H9 (cell line): ENCODE results near the gene SMIM14. TPM values are rescaled to one million over a fixed set of nuclear protein-coding genes. Genes with fewer than 3 reads are reported as not detected.
A peak's percentile ranks its signal among the peaks of the same experiment; 100 is the strongest.

ENCODE experiments used
- DNase-seq: peaks from one replicate; pipeline ENCODE4 v3.0.0-alpha.2; 2017
- H2AFZ ChIP-seq: one replicate; pipeline ENCODE4 v1.6.1; 2013; ENCODE audit warnings: mild to moderate bottlenecking, low read length, control low read depth, moderate library complexity
- H2AK5ac ChIP-seq: 2 replicates; pipeline ENCODE4 v1.6.1; 2013; ENCODE audit warnings: low read length, control low read depth, mixed read lengths; ENCODE audit not compliant: insufficient read length
- H2BK120ac ChIP-seq: one replicate; pipeline ENCODE4 v1.6.1; 2013; ENCODE audit warnings: low read depth, mild to moderate bottlenecking, low read length, control low read depth, inconsistent platforms; ENCODE audit not compliant: poor library complexity, severe bottlenecking
- H2BK12ac ChIP-seq: 2 replicates; pipeline ENCODE4 v1.6.1; 2013; ENCODE audit warnings: low read length, control low read depth, mixed read lengths, low read depth; ENCODE audit not compliant: insufficient read length
- H2BK15ac ChIP-seq: 2 replicates; pipeline ENCODE4 v1.6.1; 2013; ENCODE audit warnings: low read depth, low read length, control low read depth
- H2BK20ac ChIP-seq: one replicate; pipeline ENCODE4 v1.6.1; 2013; ENCODE audit warnings: low read depth, mild to moderate bottlenecking, low read length, control low read depth, inconsistent platforms; ENCODE audit not compliant: poor library complexity, severe bottlenecking
- H2BK5ac ChIP-seq: 2 replicates; pipeline ENCODE4 v1.6.1; 2013; ENCODE audit warnings: low read length, control low read depth, mixed read lengths; ENCODE audit not compliant: insufficient read length
- H3K14ac ChIP-seq: 2 replicates; pipeline ENCODE4 v1.6.1; 2013; ENCODE audit warnings: low read length, control low read depth; ENCODE audit not compliant: insufficient read depth
- H3K18ac ChIP-seq: 2 replicates; pipeline ENCODE4 v1.6.1; 2013; ENCODE audit warnings: low read depth, mild to moderate bottlenecking, mixed read lengths, low read length, control low read depth; ENCODE audit not compliant: insufficient read length
- H3K23ac ChIP-seq: 2 replicates; pipeline ENCODE4 v1.6.1; 2013; ENCODE audit warnings: low read length, control low read depth, mixed read lengths, low read depth; ENCODE audit not compliant: insufficient read length
- H3K23me2 ChIP-seq: 2 replicates; pipeline ENCODE4 v1.6.1; 2013; ENCODE audit warnings: low read depth, mild to moderate bottlenecking, mixed read lengths, low read length, control low read depth; ENCODE audit not compliant: insufficient read length, poor library complexity, severe bottlenecking
- H3K27ac ChIP-seq: 2 replicates; pipeline ENCODE4 v1.5.1; 2013; ENCODE audit warnings: low read length, control low read depth, mixed read lengths, low read depth; ENCODE audit not compliant: insufficient read length
- H3K27me3 ChIP-seq: 2 replicates; pipeline ENCODE4 v1.6.1; 2013; ENCODE audit warnings: low read length, control low read depth, inconsistent platforms; ENCODE audit not compliant: insufficient read depth
- H3K4ac ChIP-seq: 2 replicates; pipeline ENCODE4 v1.6.1; 2013; ENCODE audit warnings: low read depth, mild to moderate bottlenecking, control low read depth, inconsistent platforms, low read length, moderate library complexity
- H3K4me1 ChIP-seq: 2 replicates; pipeline ENCODE4 v1.6.1; 2013; ENCODE audit warnings: low read length, control low read depth, inconsistent platforms; ENCODE audit not compliant: insufficient read depth
- H3K4me2 ChIP-seq: 2 replicates; pipeline ENCODE4 v1.6.1; 2013; ENCODE audit warnings: low read length, control low read depth, mixed read lengths; ENCODE audit not compliant: insufficient read length, insufficient read depth
- H3K56ac ChIP-seq: 2 replicates; pipeline ENCODE4 v1.6.1; 2013; ENCODE audit warnings: low read depth, mild to moderate bottlenecking, mixed read lengths, low read length, control low read depth; ENCODE audit not compliant: insufficient read length
- H3K79me1 ChIP-seq: 2 replicates; pipeline ENCODE4 v1.6.1; 2013; ENCODE audit warnings: low read depth, mild to moderate bottlenecking, moderate library complexity, low read length, control low read depth, inconsistent platforms; ENCODE audit not compliant: insufficient read depth, poor library complexity, severe bottlenecking
- H3K79me2 ChIP-seq: 2 replicates; pipeline ENCODE4 v1.6.1; 2013; ENCODE audit warnings: low read length, control low read depth, inconsistent platforms; ENCODE audit not compliant: insufficient read depth
- H3K9ac ChIP-seq: 2 replicates; pipeline ENCODE4 v1.6.1; 2013; ENCODE audit warnings: low read length, control low read depth, mixed read lengths; ENCODE audit not compliant: insufficient read length; ENCODE audit errors: extremely low read depth
- H3K9me3 ChIP-seq: one replicate; pipeline ENCODE4 v1.6.1; 2013; ENCODE audit warnings: low read depth, low read length, inconsistent platforms; ENCODE audit not compliant: control insufficient read depth
- H3T11ph ChIP-seq: one replicate; pipeline ENCODE4 v1.6.1; 2013; ENCODE audit warnings: mild to moderate bottlenecking, low read length, control low read depth, inconsistent platforms
- H4K20me1 ChIP-seq: one replicate; pipeline ENCODE4 v1.6.1; 2013; ENCODE audit not compliant: control insufficient read depth, insufficient read length, insufficient read depth
- H4K5ac ChIP-seq: 2 replicates; pipeline ENCODE4 v1.6.1; 2013; ENCODE audit warnings: low read depth, mild to moderate bottlenecking, mixed read lengths, low read length, control low read depth; ENCODE audit not compliant: insufficient read length
- H4K8ac ChIP-seq: replicated peaks from 2 replicates; pipeline ENCODE4 v1.6.1; 2013; ENCODE audit warnings: low read length, control low read depth, mixed read lengths, low read depth; ENCODE audit not compliant: insufficient read length
- H4K91ac ChIP-seq: 2 replicates; pipeline ENCODE4 v1.6.1; 2013; ENCODE audit warnings: low read depth, mild to moderate bottlenecking, moderate library complexity, mixed read lengths, low read length, control low read depth; ENCODE audit not compliant: insufficient read length
- H3K27ac Mint-ChIP-seq, 3 experiments: 2 replicates in 2 of 3; 3 replicates in 1 of 3; pipeline ENCODE4 v1.8.0; 2020 to 2021; ENCODE audit warnings: mixed read lengths in 3 of 3, mild to moderate bottlenecking in 1 of 3, moderate library complexity in 1 of 3
- H3K27me3 Mint-ChIP-seq: 2 replicates; pipeline ENCODE4 v1.8.0; 2021; ENCODE audit warnings: low read depth, mild to moderate bottlenecking, moderate library complexity, mixed read lengths
- H3K36me3 Mint-ChIP-seq, 3 experiments: 2 replicates in 2 of 3; 3 replicates in 1 of 3; pipeline ENCODE4 v1.8.0; 2020 to 2021; ENCODE audit warnings: low read depth in 3 of 3, mixed read lengths in 3 of 3; ENCODE audit not compliant: insufficient read depth in 1 of 3
- H3K4me1 Mint-ChIP-seq, 2 experiments: 2 replicates each; pipeline ENCODE4 v1.8.0; 2020; ENCODE audit warnings: mixed read lengths in 2 of 2
- H3K4me3 Mint-ChIP-seq, 2 experiments: 2 replicates in 1 of 2; 3 replicates in 1 of 2; pipeline ENCODE4 v1.8.0; 2020 to 2021; ENCODE audit warnings: mild to moderate bottlenecking in 2 of 2, mixed read lengths in 2 of 2, moderate library complexity in 1 of 2
- H3K9me3 Mint-ChIP-seq, 2 experiments: 2 replicates in 1 of 2; 3 replicates in 1 of 2; pipeline ENCODE4 v1.8.0; 2020; ENCODE audit warnings: mild to moderate bottlenecking in 2 of 2, mixed read lengths in 2 of 2, moderate library complexity in 1 of 2
- WGBS: extraction: QIAGEN DNeasy Blood & Tissue Kit; methylation state at CpG from one replicate; pipeline ENCODE4 v1.1.7; 2013; ENCODE audit warnings: missing lambda C conversion rate, low lambda C conversion rate, mixed read lengths; ENCODE audit not compliant: insufficient read length; ENCODE audit errors: extremely low coverage; 5-methylcytosine and 5-hydroxymethylcytosine counted together
- total RNA-seq: library from RNA; stranded (reverse); gene quantifications from 2 replicates; pipeline ENCODE4 v1.2.1, GENCODE V29; 2021
- TF ChIP-seq, protein P1 (sequence below): fragments of 200-600 bp; sonication (generic); conservative IDR thresholded peaks from 3 replicates; pipeline ENCODE4 v1.8.0; 2021; ENCODE audit warnings: antibody characterized with exemption, mild to moderate bottlenecking

Gene SMIM14
- total RNA-seq, 1 experiment from 2014 or later, result 19.4 TPM

DNA sequence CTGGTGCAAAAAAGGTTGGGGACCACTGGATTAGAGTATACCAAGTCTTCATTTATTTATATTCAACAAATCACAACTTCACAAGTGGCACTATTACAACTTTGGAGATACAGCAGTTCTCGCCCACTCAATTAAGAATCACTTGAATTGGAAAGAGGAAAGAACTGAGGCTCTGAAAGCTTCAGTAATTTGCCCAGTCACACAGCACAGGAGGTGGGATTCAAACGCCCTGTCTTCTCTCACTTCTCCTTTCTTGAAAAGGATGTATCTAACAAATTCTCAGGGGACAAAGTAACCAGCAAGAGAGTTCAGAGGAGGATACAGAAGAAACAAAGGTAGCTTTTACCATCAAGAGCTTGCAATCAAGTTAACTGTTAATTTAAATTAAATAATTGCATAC lies 12.4 kb downstream of the SMIM14 start:
- no peak overlapping the region for H4K91ac ChIP-seq
- H3K9me3 ChIP-seq, result no peaks in the 10 kb centered on the region
- peak overlapping the region; percentile 48 to 85 (median 51); a peak in 3 of 7 replicates for H3K27ac Mint-ChIP-seq
- no peak overlapping the region for H3T11ph ChIP-seq
- no peak overlapping the region for H3K27ac ChIP-seq
- no peak overlapping the region for H2BK20ac ChIP-seq
- no peak overlapping the region for H2BK5ac ChIP-seq
- no peak overlapping the region for H2BK15ac ChIP-seq
- H3K79me1 ChIP-seq, result peaks cover 5% of the 10 kb centered on the region
- no peaks in the 10 kb centered on the region; the same call in 1 of the 2 replicates for H3K4me1 ChIP-seq
- no peak overlapping the region for H2AFZ ChIP-seq
- H3K4me1 Mint-ChIP-seq, result peaks cover 13% of the 10 kb centered on the region in 2 experiments
- H3K4ac ChIP-seq, result no peak overlapping the region
- TF ChIP-seq, protein P1, sequence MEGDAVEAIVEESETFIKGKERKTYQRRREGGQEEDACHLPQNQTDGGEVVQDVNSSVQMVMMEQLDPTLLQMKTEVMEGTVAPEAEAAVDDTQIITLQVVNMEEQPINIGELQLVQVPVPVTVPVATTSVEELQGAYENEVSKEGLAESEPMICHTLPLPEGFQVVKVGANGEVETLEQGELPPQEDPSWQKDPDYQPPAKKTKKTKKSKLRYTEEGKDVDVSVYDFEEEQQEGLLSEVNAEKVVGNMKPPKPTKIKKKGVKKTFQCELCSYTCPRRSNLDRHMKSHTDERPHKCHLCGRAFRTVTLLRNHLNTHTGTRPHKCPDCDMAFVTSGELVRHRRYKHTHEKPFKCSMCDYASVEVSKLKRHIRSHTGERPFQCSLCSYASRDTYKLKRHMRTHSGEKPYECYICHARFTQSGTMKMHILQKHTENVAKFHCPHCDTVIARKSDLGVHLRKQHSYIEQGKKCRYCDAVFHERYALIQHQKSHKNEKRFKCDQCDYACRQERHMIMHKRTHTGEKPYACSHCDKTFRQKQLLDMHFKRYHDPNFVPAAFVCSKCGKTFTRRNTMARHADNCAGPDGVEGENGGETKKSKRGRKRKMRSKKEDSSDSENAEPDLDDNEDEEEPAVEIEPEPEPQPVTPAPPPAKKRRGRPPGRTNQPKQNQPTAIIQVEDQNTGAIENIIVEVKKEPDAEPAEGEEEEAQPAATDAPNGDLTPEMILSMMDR, result no peak
- no peak overlapping the region for H2BK12ac ChIP-seq
- no peaks in the 10 kb centered on the region for H4K20me1 ChIP-seq
- H3K23me2 ChIP-seq, result no peaks in the 10 kb centered on the region
- H3K9me3 Mint-ChIP-seq, result no peaks in the 10 kb centered on the region
- WGBS, result no CpG with 5 or more reads among the region's 2 CpGs
- no peak overlapping the region for H3K18ac ChIP-seq
- no peak for DNase-seq
- no peak overlapping the region for H3K4me2 ChIP-seq
- H3K79me2 ChIP-seq, result no peaks in the 10 kb centered on the region
- no peak overlapping the region for H4K5ac ChIP-seq
- H3K56ac ChIP-seq, result no peak overlapping the region
- no peak overlapping the region for H3K23ac ChIP-seq
- no peak overlapping the region for H3K4me3 Mint-ChIP-seq
- no peaks in the 10 kb centered on the region for H3K27me3 ChIP-seq
- no peak overlapping the region for H4K8ac ChIP-seq
- peaks cover 2 to 17% (median 7%) of the 10 kb centered on the region in 3 experiments; a peak in 3 of 7 replicates for H3K36me3 Mint-ChIP-seq
- no peak overlapping the region for H2AK5ac ChIP-seq
- H3K14ac ChIP-seq, result no peak overlapping the region
- H3K27me3 Mint-ChIP-seq, result no peaks in the 10 kb centered on the region
- H3K9ac ChIP-seq, result no peak overlapping the region
- no peak overlapping the region for H2BK120ac ChIP-seq
